Gastroesophageal sphincter (tissue), 4 donors: ENCODE data around the gene KCNMA1. TPM values are rescaled to one million over a fixed set of nuclear protein-coding genes. Genes with fewer than 3 reads are reported as not detected.

ENCODE experiments used
- ATAC-seq: fragments of 150-250 bp; one replicate; pipeline ENCODE4 v1.9.1; 2016; ENCODE audit warnings: mild to moderate bottlenecking, moderate library complexity
- H3K27ac ChIP-seq, 4 donors: fragments of 200-600 bp; sonication (generic) in 3 of 4; 1 replicate in 3 of 4; 2 replicates in 1 of 4; pipeline ENCODE4 v1.5.1; 2016 to 2019
- H3K27me3 ChIP-seq: fragments of 200-600 bp; sonication (generic); one replicate; pipeline ENCODE4 v1.5.1; 2019
- H3K36me3 ChIP-seq, 2 donors: fragments of 200-600 bp; sonication (generic); one replicate each; pipeline ENCODE4 v1.5.1; 2019; ENCODE audit warnings: control low read depth in 1 of 2
- H3K4me1 ChIP-seq, 3 donors: fragments of 200-600 bp; sonication (generic); 1 replicate in 2 of 3; 2 replicates in 1 of 3; pipeline ENCODE4 v1.5.1; 2016 to 2019; ENCODE audit warnings: control low read depth in 2 of 3
- H3K4me3 ChIP-seq, 2 donors: fragments of 200-600 bp; sonication (generic); one replicate each; pipeline ENCODE4 v1.5.1; 2019; ENCODE audit warnings: mild to moderate bottlenecking in 1 of 2, moderate library complexity in 1 of 2
- H3K9me3 ChIP-seq, 3 donors: fragments of 200-600 bp; sonication (generic); one replicate each; pipeline ENCODE4 v1.5.1; 2017 to 2019; ENCODE audit warnings: control low read depth in 2 of 3
- CTCF ChIP-seq, 4 experiments: fragments of 200-600 bp in 2 of 4; fragments of 450-650 bp in 2 of 4; sonication (generic) in 1 of 4; IDR thresholded peaks; one replicate each; pipeline ENCODE4 v1.5.1; 2017 to 2019; ENCODE audit warnings: antibody characterized with exemption in 4 of 4, mild to moderate bottlenecking in 2 of 4, moderate library complexity in 2 of 4
- EP300 ChIP-seq: sonication (generic); formaldehyde crosslinking; IDR thresholded peaks from one replicate; pipeline ENCODE4 v1.6.1; 2017; ENCODE audit warnings: antibody characterized with exemption, mild to moderate bottlenecking
- POLR2A ChIP-seq, 2 donors: fragments of 450-650 bp; IDR thresholded peaks; one replicate each; pipeline ENCODE4 v1.6.1; 2017; ENCODE audit warnings: antibody characterized with exemption in 2 of 2, mild to moderate bottlenecking in 2 of 2, moderate library complexity in 1 of 2
- POLR2AphosphoS5 ChIP-seq: sonication (generic); formaldehyde crosslinking; IDR thresholded peaks from one replicate; pipeline ENCODE4 v1.6.1; 2017; ENCODE audit warnings: antibody characterized with exemption
- WGBS, 2 donors: methylation state at CpG; one replicate each; pipeline ENCODE4 v1.1.5; 2018; ENCODE audit warnings: low coverage in 1 of 2; 5-methylcytosine and 5-hydroxymethylcytosine counted together
- total RNA-seq, 4 donors: library from RNA; depleted of rRNA; stranded (reverse); fragments of >200 nt; gene quantifications; one replicate each; pipeline ENCODE4 v1.1.0, GENCODE V29; 2016

Gene KCNMA1
- total RNA-seq, 4 donors from 2014 or later, result 168 to 389 (median 323) TPM

- no peak overlapping the region for H3K4me3 ChIP-seq
- H3K4me1 ChIP-seq, result peaks cover 0 to 19% (median 0%) of the 10 kb centered on the region in 3 donors
- H3K36me3 ChIP-seq, result no peaks in the 10 kb centered on the region
- TF ChIP-seq CTCF (IDR thresholded peaks at IDR 0.05), result peak; percentile 79 to 91 (median 84)
- TF ChIP-seq POLR2AphosphoS5, result no peak
- TF ChIP-seq POLR2A (IDR thresholded peaks at IDR 0.05), result no peak
- TF ChIP-seq EP300, result no peak
- no peak overlapping the region for H3K27ac ChIP-seq
- WGBS, 2 donors, result 17 to 19% methylated on average over 6 of the region's 6 CpGs
- no peaks in the 10 kb centered on the region for H3K9me3 ChIP-seq
- H3K27me3 ChIP-seq, result no peaks in the 10 kb centered on the region
- ATAC-seq, result no peak
Observed at GRCh38 chr10:76984559-76985443, 652.8 kb downstream of the KCNMA1 start.

GRCh38 chr10:76983624-76984023, 654.0 kb downstream of the KCNMA1 start:
- Histone ChIP-seq H3K4me1 (peaks cover 0 to 19% (median 0%) of the 10 kb centered on the region in 3 donors), H3K36me3 (no peaks in the 10 kb centered on the region), H3K4me3 (no peak overlapping the region), H3K27me3 (no peaks in the 10 kb centered on the region), H3K9me3 (no peaks in the 10 kb centered on the region), H3K27ac (no peak overlapping the region)
- ATAC-seq, result no peak
- WGBS, 2 donors, result 88 to 96% methylated on average over 3 of the region's 3 CpGs
- TF ChIP-seq EP300 (no peak), CTCF (IDR thresholded peaks at IDR 0.05) (no peak)

DNA sequence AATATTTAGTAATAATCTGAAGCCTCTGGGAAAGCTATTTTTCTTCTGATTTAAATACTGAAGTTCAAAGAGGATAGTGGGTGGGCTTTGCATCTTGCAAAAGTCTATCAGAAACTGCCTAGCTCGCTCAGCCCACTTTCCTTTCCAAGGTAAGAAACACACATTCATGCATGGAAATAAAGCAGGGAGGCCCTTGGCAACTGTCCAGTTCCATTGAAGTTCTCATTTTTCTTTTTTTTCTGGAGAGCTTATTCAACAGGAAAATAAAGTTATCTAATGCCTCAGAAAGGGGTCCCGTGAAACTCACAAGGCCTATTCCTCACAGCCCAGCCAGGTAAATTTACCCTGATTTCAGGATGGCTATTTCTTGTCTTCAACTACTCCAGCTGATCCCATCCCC, 654.9 kb downstream of the KCNMA1 start:
- Histone ChIP-seq H3K9me3 (no peaks in the 10 kb centered on the region), H3K27me3 (no peaks in the 10 kb centered on the region), H3K36me3 (no peaks in the 10 kb centered on the region), H3K4me3 (no peak overlapping the region), H3K4me1 (peaks cover 0 to 19% (median 0%) of the 10 kb centered on the region in 3 donors), H3K27ac (no peak overlapping the region)
- ATAC-seq, result no peak
- 64 to 75% methylated on average over 2 of the region's 2 CpGs for WGBS, 2 donors
- TF ChIP-seq POLR2AphosphoS5, result no peak
- no peak for TF ChIP-seq CTCF (IDR thresholded peaks at IDR 0.05)
- no peak for TF ChIP-seq EP300
- TF ChIP-seq POLR2A (IDR thresholded peaks at IDR 0.05), result no peak

GRCh38 chr10:76981251-76981650, 656.4 kb downstream of the KCNMA1 start:
- H3K36me3 ChIP-seq, result no peaks in the 10 kb centered on the region
- no peaks in the 10 kb centered on the region for H3K9me3 ChIP-seq
- no peak for ATAC-seq
- WGBS, 2 donors, result 81% methylated on average over 5 to 7 of the region's 7 CpGs
- H3K27ac ChIP-seq, result no peak overlapping the region
- no peak overlapping the region for H3K4me3 ChIP-seq
- no peaks in the 10 kb centered on the region for H3K27me3 ChIP-seq
- H3K4me1 ChIP-seq, result peaks cover 0 to 19% (median 0%) of the 10 kb centered on the region in 3 donors
- no peak for TF ChIP-seq CTCF (IDR thresholded peaks at IDR 0.05)

DNA sequence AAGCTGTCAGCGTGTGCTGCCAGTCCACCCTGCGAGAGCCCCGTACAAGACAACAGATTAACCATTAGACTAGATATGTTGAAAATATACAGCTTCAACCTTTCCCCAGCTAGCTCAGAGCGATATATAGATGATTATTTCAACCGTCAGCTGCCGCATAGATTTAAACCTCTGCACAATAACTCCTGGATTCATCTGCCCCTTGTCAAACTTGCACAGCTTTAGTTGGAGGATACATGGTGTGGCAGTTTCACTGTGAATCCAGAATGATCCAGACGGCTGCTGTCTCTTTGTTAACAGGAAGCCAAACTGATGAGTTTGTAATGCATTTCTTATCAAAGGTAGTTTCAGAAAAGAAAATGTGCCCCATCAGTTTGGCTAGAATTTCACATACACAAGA, 659.7 kb downstream of the KCNMA1 start:
- no peak overlapping the region for H3K27ac ChIP-seq
- H3K36me3 ChIP-seq, result no peaks in the 10 kb centered on the region
- no peak for ATAC-seq
- TF ChIP-seq POLR2AphosphoS5 (no peak), EP300 (no peak), POLR2A (IDR thresholded peaks at IDR 0.05) (no peak), CTCF (IDR thresholded peaks at IDR 0.05) (no peak)
- 78 to 85% methylated on average over 4 to 7 of the region's 7 CpGs for WGBS, 2 donors
- H3K4me3 ChIP-seq, result no peak overlapping the region
- H3K4me1 ChIP-seq, result peaks cover 0 to 4% (median 0%) of the 10 kb centered on the region in 3 donors
- H3K27me3 ChIP-seq, result no peaks in the 10 kb centered on the region
- no peaks in the 10 kb centered on the region for H3K9me3 ChIP-seq
